Epithelial cell of esophagus (primary cell): ENCODE measurements around the gene MARCHF10.

ENCODE experiments used
- DNase-seq: peaks from one replicate; pipeline ENCODE4 v3.0.0; 2010; ENCODE audit warnings: low read depth
- H3K4me3 ChIP-seq: 2 replicates; pipeline ENCODE4 v1.5.1; 2011; ENCODE audit warnings: mild to moderate bottlenecking, low read length, control low read depth
- CTCF ChIP-seq: IDR thresholded peaks from 2 replicates; pipeline ENCODE4 v1.5.1; 2011; ENCODE audit warnings: low read depth, mild to moderate bottlenecking, low read length, control low read depth, inconsistent platforms; ENCODE audit not compliant: insufficient read depth; ENCODE audit errors: missing control alignments

MARCHF10 gene

GRCh38 chr17:62774338-62774737, 33.8 kb downstream of the MARCHF10 start:
- DNase-seq, result no peak
- TF ChIP-seq CTCF, result no peak
- no peak overlapping the region for H3K4me3 ChIP-seq

GRCh38 chr17:62767997-62768396, 40.1 kb downstream of the MARCHF10 start:
- TF ChIP-seq CTCF, result no peak
- DNase-seq, result no peak

DNA sequence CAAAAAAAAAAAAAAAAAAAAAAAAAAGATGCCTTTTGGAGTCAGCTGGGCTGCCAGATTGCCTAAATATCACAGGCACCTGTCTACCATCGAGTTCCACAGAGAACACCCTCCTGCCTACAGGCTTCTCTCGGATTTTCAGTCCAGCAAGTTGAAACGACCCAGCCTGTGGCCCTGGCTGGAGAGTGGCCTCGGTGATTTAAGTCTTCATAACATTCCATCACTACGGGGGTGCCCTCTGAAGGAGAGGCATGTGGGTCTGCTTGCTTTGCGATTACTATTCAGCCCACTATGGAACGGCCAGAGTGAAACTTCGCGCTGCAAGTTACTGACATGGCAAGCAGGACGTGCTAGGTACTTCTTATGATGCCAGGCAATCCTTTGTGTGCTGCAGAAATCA, 42.8 kb downstream of the MARCHF10 start:
- TF ChIP-seq CTCF, result no peak
- DNase-seq, result no peak
- H3K4me3 ChIP-seq, result no peak overlapping the region

More at GRCh38 chr17:62767997-62768396, 40.1 kb downstream of the MARCHF10 start:
- no peak overlapping the region for H3K4me3 ChIP-seq

DNA sequence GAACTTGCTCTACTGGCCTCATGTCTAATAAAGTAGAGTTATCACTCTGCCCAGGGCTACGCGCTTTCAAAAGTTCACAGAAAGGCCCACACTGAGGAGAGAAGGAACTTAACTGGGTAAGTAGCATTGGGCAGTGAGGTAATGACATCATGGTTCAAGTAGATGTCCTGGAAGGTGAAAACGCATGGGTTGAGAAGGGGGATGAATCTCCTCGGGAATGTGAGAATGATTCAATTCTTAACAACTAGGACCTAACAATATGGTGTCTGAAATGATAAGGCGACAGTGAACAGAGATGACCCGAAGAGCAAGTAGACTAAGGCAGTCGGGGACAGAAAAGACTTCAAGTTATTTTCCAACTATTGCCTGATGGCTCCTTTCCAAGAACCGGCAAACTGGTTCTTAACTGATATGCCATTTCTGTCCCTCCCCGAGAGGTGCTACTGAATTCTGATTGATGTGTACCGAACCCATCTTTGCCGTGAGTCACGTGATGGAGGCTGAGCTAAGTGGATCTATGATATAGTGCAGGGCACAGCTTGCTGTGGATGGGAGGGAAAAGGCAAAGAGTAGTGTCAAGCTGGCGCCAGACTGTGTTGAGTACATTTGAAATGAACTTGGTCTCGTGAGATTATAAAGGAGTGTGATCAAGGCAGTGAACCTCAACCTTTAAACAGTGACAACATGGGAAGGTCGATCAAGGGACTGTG, 44.1 kb downstream of the MARCHF10 start:
- no peak for DNase-seq
- TF ChIP-seq CTCF, result no peak

DNA sequence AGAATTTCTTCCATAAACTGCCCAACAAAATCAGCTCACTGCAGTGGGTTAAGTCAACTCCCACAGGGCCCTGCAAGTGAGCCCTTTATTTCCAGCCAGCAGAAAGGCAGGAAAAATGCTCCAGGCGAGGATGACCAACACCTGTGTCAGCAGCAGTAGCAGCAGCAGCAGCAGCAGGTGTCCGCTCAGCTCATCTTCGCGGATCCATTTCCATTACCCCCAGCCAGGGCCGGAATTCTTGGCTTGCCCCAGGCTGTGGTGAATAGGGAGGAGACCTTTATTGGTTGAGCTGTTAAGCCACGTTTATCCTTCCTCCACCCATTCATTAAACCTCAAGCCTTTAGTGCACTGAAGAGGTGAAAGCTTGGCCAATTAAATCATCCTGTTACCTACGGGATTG, 46.2 kb downstream of the MARCHF10 start:
- DNase-seq, result peak; percentile 94
- TF ChIP-seq CTCF, result no peak
- no peak overlapping the region for H3K4me3 ChIP-seq

More for the DNA sequence above, 44.1 kb downstream of the MARCHF10 start:
- no peak overlapping the region for H3K4me3 ChIP-seq

DNA sequence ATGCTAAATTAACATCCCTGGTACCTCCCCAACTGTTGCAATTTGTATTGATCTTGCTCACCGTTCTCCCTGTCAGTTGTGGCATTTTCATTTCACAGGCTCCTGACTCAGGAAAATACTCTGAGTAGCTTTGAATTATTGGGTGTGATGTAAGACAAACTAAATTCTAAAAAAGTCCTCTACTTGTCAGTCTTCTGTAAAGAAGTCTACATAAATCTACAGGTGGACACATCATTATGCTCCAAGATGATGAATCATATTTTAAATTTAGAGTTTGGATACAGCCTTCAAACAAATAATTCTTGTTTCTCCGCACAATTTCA, 47.2 kb downstream of the MARCHF10 start:
- no peak for DNase-seq
- TF ChIP-seq CTCF, result no peak
- no peak overlapping the region for H3K4me3 ChIP-seq
